ENCODE measurements around the gene BIRC2. TPM values are rescaled to one million over a fixed set of nuclear protein-coding genes. Genes with fewer than 3 reads are reported as not detected.

BIRC2 gene
- total RNA-seq, 2 experiments from 2014 or later: 31.6 to 33.7 TPM

DNA sequence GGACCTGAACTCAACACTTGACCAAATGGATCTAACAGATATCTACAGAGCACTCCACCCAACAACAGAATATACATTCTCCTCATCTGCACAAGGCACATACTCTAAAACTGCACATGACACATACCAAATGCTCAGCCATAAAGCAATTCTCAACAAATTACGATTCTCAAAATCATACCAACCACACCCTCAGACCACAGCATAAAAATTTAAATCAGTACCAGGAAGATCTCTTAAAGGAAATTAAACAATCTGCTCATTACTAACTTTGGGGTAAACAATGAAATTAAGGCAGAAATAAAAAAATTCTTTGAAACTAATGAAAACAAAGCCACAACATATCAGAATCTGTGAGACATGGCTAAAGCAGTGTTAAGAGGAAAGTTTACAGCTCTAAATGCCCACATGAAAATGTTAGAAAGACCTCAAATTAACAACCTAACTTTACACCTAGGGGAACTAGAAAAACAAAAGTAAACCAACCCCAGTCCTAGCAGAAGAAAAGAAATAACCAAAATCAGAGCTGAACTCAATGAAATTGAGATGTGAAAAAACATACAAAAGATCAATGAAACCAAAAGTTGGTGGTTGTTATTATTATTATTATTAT lies 68.4 kb downstream of the BIRC2 start:
- POLR2A ChIA-PET: no interaction called here

DNA sequence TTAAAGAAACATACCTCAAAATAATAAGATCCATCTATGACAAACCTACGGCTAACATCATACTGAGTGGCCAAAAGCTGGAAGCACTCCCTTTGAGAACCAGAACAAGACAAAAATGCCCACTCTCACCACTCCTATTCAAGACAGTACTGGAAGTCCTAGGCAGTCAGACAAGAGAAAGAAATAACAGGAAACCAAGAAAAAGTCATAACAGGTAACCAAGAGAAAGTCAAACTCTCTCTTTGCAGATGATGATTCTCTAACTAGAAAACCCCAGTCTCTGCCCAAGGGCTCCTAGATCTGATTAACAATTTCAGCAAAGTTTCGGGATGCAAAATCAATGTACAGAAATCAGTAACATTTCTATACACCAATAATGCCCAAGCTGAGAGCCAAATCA lies 70.0 kb downstream of the BIRC2 start:
- CTCF ChIA-PET: interaction anchor here (0.9 kb wide), 1 partner anchor 32 kb away, joined by 3 read pairs; no protein-coding TSS in a partner anchor
- POLR2A ChIA-PET: interaction anchor here (1.2 to 1.3 kb wide), 2 partner anchors 11 to 13 kb away, joined by 3 to 5 read pairs; no protein-coding TSS in a partner anchor

More for the DNA sequence above, 68.4 kb downstream of the BIRC2 start:
- CTCF ChIA-PET: no interaction called here

DNA sequence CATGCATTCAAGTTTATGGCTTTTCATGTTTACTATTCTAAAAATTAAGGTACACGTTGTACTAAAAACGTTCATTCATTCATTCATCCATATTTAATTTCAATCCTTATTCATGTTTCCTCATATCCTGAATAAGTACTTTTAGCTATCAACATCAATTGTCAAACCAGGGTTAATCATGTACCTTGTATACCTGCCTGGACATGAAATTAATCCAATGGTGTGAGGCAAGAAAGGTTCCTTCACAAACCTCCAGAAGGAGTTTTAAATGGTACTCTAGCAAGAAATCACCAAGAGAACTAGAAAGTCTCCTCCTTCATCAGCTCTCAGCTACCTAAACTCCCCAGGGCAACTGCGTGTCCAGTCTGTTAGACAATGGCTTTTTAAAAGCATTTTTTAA lies 72.2 kb downstream of the BIRC2 start:
- POLR2A ChIA-PET: no interaction called here
- CTCF ChIA-PET: no interaction called here

DNA sequence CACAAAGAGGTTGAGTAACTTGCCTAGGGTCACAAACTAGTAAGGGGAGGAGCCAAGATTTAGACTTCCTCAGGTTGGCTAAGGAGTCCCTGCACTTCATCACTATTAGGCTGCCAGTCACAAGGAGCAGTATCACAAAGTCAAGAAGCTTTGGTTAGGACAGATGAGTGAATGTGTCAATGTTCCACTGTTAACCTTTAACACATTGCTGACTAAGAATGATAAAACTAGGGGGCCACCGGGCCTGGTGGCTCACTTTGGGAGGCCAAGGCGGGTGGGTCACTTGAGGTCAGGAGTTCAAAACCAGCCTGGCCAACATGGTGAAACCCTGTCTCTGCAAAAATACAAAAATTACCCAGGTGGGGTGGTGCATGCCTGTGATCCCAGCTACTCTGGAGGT lies 73.5 kb downstream of the BIRC2 start:
- CTCF ChIA-PET: no interaction called here
- POLR2A ChIA-PET: interaction anchor here (1.4 kb wide), 1 partner anchor 31 kb away, joined by 5 read pairs; no protein-coding TSS in a partner anchor

DNA sequence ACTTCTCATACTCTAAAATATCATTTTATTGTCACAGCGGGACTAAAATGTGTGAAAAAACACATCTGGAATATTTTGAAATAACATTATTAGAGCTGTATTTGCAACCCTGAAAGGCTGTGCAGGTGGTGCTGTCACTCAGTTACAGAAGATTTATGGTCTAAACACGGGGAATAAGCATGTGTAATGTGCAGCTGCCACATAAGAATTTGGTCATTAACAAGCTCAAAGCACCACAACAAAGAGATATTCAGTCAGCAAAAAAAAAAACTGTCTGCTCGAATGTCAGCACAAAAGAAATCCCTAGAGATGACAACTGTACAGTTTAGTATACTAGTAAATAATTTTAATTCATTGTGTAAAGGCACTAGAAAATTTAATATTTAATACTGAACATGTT lies 74.2 kb downstream of the BIRC2 start:
- CTCF ChIA-PET: no interaction called here
- POLR2A ChIA-PET: interaction anchor here (0.6 to 1.4 kb wide), 2 partner anchors 9 to 31 kb away, joined by 3 to 5 read pairs; no protein-coding TSS in a partner anchor

DNA sequence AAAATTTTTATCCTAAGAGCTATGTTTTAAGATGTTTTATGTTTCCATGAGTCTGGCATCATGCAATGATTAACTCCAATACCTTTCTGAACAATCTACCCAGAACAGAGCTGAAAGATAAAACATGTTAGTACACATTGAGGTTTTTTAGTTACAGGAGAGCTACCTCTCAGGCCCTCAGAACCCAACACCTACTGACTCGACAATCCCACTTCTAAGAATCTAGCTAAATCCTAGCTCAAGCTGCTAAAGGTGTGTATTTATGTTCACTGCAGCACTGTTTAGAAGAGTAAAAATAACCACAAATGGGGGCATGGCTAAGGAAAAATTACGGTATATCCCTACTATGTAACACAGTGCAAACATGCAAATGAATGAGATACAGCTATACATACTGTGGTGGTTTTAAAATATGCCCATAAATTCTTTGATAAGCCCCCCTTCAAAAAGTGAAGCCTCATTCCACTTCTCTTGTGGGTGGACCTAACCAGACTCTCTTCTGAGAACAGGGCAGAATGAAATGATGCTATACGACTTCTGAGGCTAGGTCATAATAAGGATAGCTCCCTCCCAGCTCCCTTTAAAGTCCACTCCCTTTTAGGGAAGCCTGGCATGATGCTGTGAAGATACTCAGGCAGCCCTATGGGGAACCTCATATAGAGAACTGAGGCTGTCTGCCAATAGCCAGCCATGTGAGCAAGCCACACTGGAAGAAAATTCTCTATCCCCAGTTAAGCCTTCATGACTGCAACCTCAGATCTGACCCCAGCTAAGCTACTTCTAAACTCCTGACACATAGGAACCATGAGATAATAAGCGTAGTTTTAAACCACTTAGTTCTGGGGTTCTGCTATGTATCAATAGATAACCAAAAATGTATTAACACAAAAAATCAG lies 76.1 kb downstream of the BIRC2 start:
- POLR2A ChIA-PET: interaction anchor here (0.6 kb wide), 2 partner anchors 61 to 63 kb away, joined by 3 to 8 read pairs; no protein-coding TSS in a partner anchor
- CTCF ChIA-PET: interaction anchor here (2.0 kb wide), 1 partner anchor 33 kb away, joined by 5 read pairs; no protein-coding TSS in a partner anchor

DNA sequence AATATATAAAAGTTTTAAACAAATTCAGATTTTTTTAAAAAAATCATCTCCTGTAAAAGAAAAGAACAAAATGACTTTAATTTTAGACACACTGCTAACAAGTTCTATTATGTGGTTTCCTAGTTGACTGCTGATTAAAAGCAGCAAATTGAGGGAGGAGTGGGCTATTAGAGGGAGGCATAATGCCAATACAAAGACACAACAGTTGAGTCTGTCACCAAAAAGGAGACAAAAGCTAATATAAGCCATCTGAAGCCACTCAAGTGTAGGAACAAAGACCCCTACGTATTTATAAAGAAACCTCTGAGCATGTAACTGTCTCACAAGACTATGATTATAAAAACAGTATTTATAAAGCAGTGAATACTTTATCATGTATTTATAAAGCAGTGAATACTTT lies 76.9 kb downstream of the BIRC2 start:
- ChIA-PET POLR2A (no interaction called here), CTCF (no interaction called here)

DNA sequence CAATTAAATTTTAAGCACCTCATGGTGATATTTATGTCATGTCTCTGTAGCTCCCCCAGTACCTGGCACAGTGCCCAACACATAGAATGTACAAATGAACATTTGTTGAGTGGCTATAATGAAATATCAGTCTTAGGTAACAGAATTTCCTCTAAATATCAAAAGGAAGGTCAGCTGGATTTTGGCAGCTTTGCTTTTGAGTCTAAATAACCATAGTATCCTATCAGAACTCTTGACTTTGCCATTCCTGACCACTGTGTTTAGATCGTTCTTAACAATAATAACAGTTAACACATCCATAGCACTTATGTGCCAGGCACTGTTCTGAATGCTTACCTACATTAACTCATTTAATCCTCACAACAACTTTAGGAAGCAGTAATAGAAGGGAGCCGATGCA lies 79.0 kb downstream of the BIRC2 start:
- ChIA-PET CTCF (no interaction called here), POLR2A (interaction anchor here (0.6 kb wide), 1 partner anchor 26 kb away, joined by 3 read pairs; no protein-coding TSS in a partner anchor)

DNA sequence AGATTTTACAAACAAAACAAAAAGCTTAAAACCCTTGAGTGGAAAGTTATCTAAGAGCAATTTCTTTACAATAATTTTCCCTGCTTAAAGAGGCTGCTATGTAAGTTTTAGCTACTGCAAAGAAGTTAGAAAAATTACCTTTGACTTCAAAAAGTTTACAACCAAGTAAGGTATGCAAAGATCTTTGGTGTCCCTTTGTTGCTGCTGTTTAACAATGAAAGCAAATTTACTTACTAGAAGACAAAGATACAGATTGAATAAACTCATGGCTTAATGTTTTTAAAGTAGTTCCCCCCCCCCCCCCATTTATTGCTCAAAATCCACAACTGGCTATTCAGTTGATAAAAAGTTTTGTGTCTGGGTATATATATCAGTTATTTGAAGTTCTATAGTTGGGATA lies 79.6 kb downstream of the BIRC2 start:
- ChIA-PET CTCF (no interaction called here), POLR2A (no interaction called here)

DNA sequence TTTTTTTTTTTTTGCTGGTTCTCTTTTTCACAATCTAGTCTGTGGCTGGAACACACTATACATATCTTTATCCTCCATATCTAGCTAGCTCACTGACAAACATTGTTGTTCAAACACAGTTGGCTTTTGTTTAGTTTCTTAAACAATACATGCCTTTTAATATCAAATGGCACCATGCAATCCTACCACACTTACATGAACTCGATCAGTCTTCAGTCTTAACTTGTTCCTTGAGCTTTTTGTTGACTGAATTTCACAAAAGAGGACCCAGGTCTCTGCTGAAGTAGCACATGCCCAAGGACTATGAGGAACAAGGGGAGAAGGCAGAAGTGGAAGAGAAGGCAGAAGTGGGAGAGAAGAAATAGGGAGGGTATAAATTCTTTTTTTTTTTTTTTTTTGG lies 80.1 kb downstream of the BIRC2 start:
- ChIA-PET CTCF (no interaction called here), POLR2A (no interaction called here)

Other genes with a start within 250 kb of the BIRC2 start
- under 1 TPM; 0.04 to 0.11 TPM for gene YAP1, start 236.8 kb upstream of the BIRC2 start, total RNA-seq
- gene BIRC3, start 29.7 kb upstream of the BIRC2 start, total RNA-seq: 100 to 1,000 TPM; 171 to 177 TPM
- 100 to 1,000 TPM; 211 to 217 TPM for gene TMEM123, start 105.6 kb downstream of the BIRC2 start, total RNA-seq
- not detected for gene MMP7, start 183.5 kb downstream of the BIRC2 start, total RNA-seq

All from activated CD8-positive, alpha-beta memory T cell treated with anti-CD3 and anti-CD28 coated beads for 36 hours (primary cell).